ENCODE data around the gene AP5S1. TPM values are rescaled to one million over a fixed set of nuclear protein-coding genes. Genes with fewer than 3 reads are reported as not detected.
"Not testable (repeated sequence)": the region's sequence is repeated elsewhere in the genome, so short reads cannot be mapped to it uniquely, and the experiment has no call there.

Gene AP5S1
- total RNA-seq, 1 donor from 2014 or later = 16.2 TPM

DNA sequence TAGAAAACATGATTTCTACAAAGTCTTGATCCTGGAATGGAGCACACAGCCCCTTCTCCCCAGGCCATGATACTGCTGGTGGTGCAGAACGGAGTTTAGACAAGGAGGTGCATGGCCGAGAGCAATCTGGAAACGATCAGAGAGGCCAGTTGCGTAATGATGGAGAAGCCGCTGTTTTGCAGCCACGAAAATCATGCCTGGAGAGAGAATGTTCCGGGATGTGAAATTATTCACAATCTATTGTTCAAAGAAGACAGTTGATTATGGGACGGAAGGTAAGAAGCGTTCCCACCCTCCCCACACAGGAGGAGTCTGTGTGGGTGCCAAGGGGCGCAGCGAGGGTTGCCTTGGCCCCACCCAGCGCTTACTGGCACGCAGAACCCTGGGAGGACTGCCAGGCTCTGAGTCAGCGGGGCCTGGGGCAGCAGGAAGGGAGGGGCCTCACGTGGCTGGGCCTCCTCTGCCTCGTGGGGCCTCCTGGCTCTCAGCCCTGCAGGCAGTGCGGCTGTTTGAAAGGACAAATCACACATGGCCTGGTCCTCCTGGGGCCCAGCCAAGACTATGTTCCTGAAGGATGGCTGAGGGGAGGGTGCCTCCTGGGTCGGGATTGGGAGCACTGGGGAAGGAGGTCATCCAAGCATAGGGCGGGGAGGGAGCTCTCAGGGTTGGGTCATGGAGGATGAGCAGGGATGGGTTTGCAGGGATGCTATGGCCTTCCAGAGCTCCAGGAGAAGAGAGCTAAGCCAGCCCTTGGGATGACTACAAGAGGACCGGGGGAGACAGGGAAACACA lies 8.7 kb upstream of the AP5S1 start:
- peak; percentile 98 for DNase-seq (ENCODE audit: low spot score)

DNA sequence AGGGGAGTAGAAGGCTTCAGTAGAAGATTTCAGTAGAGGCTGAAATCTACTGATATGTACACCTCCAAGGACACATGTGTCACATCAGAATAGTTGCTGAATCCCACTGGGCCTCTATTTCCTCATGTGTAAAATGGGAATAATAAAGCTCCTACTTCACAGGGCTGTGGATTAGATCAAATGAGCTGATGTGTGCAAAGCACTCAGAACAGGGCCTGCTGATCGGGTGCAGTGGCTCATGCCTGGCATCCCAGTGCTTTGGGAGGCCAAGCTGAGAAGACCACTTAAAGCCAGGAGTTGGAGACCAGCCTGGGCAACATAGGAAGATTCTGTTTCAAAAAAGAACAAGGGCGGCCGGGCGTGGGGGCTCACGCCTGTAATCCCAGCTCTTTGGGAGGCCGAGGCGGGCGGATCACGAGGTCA lies 8.1 kb upstream of the AP5S1 start:
- DNase-seq (ENCODE audit: low spot score) = no peak

DNA sequence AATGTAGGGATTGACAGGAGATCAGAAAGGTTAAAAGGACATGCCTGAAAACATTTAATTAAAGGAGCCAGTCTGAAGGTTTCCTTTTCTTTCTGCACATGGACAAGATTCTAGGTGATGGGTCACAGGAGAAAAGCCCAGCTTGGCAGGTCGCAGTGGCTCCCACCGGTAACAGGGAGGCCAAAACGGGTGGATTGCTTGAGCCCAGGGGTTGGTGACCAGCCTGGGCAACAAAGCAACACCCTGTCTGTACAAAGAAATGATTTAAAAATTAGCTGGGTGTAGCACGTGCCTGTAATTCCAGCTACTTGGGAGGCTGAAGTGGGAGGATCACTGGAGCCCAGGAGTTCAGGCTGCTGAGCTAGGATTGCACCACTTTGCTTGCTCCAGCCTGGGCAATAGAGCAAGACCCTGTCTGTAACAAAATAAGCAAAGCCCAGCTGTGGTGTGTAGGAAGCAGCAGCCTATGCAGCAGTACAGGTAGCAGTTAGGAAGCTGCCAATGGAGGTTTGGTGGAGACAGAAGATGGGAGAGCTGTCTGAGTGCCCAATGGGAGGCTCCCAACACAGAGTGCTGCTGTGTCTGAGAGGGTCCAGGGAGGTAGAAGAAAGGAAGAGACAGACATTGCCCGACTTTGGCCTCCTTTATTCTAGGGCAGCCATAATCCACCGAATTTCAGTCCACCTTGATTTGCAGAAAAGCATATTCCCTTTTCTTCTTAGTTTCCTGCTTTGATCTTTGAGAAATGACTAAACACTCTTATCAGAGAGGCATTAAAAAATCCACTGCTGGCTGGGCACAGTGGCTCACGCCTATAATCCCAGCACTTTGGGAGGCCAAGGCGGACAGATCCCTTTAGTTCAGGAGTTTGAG lies 7.1 kb upstream of the AP5S1 start:
- no peak for DNase-seq (ENCODE audit: low spot score)

DNA sequence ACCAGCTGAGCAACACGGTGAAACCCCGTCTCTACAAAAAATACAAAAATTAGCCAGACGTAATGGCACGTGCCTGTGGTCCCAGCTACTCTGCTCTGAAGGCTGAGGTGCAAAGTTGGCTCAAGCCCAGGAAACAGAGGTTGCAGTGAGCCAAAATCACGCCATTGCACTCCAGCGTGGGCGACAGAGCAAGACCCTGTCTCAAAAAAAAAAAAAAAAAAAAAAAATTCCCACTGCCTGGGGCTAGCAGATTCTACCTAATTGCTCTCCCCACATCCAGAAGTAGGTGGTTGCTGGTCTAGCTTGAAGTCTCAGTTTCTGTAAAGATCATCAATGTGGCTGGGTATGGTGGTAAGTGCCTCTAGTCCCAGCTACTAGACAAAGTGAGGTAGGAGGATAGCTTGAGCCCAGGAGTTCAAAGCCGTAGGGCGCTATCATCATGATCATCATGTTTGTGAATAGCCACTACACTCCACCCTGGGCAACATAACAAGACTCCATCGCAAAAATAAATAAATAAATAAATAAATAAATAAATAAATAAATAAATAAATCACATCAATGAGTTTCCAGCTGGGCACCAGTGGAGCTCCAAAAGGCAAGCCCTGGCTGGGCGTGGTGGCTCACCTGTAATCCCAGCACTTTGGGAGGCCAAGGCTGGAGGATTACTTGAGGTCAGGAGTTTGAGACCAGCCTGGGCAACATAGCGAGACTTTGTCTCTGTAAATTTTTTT lies 6.3 kb upstream of the AP5S1 start:
- no peak for DNase-seq (ENCODE audit: low spot score)

DNA sequence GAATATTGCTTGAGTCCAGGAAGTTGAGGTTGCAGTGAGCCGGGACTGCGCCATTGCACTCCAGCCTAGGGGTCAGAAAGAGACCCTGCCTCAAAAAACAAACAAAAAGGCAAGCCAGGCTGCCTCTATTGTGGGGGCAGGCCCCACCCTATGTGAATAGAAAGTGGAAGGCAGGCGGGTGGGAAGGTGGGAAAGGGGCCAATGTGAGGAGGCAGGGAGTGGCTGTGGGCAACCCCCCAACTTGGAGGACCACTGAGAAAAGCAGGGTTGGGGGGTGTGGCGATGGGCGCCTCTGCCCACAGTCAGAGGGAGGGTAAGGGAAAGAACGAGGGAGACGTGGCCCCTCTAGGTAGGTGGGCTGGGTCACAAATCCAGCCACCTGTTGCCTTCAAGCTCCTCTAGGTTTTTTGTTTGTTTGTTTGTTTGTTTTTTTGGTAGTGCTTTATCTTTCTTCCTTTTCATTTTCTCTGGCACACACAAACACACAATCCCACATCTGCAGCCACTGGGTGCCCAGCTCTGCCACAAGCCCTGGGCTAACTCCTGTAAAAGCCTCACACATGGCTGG lies 5.3 kb upstream of the AP5S1 start:
- no peak for DNase-seq (ENCODE audit: low spot score)

DNA sequence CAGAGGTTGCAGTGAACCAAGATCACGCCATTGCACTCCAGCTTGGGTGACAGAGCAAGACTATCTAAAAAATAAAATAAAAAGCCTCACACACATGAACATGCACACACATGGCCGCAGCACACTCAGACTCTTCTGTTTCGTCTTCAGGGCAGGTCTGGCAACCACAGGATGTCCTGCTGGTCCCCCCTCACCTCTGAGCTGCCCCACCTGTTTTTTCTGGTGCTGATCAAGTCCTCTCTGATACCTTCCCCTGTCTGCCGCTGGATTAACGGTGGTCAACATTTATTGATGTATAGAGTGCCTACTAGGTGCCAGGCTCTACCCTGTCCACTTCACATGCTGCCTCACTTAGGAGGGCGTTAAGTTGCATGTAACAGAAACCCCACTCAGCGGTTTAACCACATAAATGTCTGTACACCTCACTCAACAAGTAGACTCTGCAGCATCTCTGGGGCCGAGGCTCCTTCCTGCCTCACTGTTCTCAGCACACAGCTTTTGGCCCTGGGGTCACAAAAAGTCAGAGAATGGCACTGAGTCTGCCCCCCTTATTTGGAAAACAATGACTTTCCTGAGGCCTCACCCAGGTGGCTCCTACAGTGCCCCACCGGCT lies 4.5 kb upstream of the AP5S1 start:
- no peak for DNase-seq (ENCODE audit: low spot score)

DNA sequence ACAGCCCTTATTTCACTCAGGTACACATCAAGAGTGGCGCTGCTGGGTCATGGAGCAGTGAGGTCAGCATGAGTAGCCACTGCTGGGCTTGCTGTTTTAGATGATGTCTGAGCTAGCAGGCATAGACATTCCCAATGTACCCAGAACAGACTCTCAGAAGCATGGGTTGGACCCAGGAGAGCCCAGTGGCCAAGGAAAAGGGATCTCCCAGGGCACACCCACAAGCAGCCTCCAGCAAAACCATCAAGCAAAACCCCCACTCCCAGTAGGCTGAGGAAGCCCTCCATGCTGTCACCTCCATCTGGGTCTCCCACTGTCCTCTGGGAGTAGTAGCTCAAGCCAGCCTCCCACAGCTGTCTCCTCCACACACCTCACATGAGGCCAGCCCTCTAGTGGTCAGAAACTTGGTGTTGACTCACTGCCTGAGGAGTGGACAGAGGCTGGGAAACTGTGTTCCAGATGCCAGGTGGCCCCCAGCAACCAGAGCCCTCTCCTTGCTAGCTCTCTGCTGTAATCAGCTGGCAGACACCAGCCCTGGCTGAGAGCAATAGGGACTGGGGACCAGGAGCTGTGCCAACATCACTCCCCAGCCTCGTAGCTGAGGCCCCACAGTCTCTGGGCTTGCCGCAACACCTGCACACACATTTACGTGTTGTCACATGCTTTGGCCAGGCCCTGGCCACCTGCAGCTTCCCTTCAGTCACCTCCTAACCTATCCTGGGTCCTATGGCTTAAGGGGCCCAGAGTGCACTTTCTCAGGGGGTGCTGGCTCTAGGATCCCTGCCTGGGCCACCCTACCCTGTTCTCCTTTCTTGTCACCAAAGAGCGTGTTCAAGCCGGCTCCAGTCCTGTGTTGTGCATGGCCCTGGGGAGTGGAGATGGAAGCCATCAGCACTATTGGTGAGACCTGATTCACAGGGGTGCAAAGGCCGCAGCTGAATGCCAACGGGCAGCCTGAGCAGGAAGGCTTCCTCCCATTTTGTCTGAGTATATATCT lies 1.9 kb upstream of the AP5S1 start:
- peak; percentile 77 for DNase-seq (ENCODE audit: low spot score)

DNA sequence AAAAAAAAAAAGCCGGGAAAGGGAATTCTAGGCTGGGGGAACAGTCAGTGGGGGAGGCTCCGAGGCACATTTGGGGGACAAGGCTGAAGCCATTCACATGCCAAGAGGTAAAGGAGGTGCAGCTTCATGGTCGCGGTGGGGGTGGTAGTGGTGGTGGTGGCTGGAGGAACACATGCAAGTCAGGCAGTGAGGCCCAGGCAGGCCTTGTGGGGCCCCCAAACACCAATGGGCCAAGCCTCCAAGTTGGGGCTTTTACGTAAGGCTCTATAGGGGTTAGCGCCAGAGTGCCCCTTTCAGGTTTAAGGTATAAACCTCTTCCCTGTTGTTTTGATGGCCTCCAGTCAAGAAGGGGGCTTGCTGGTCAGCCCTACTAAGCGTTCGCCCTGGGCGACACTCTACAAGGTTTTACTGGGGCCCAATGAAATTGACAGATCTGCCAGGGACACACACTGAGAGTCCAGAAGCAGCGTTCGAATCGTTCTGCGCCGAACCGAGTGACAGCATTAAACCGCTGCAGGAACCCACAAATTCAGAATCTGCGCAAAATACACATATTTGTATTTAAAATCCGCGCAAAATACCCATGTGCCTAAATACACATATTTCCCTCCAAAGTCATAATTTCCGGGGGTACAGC lies 818 bp upstream of the AP5S1 start:
- DNase-seq (ENCODE audit: low spot score) = no peak

DNA sequence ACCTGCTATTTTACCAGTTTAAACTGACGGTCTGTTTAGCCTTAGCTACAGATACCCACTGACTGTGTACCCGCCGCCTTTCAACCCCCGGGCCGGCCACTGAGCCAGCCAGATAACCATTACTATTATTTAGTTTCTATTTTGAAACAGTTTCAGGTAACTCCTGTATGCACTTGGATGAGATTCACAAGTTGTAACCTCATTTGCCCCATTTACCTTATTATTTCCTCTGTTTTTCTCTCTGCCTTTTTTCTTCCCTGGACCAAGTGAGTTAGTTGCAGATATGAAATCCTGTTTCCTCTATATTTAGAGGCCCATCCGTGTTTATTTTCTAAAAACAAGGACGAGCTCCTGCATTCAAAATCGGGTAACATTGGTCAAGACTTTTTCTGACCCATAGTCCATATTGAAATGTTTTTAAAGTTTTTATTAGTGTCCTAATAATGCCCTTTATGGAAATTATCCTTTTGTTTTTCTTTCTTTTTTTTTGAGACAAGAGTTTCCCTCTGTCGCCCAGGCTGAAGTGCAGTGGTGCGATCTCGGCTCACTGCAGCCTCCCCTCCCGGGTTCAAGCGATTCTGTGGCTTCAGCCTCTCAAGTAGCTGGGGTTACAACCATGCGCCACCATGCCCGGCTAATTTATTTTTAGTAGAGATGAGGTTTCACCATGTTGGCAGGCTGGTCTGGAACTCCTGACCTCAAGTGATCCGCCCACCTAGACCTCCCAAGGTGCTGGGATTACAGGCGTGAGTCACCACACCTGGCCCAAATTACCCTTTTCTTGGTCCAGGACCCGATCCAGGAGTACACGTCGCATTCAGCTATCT lies 767 bp downstream of the AP5S1 start:
- no peak for DNase-seq (ENCODE audit: low spot score)

DNA sequence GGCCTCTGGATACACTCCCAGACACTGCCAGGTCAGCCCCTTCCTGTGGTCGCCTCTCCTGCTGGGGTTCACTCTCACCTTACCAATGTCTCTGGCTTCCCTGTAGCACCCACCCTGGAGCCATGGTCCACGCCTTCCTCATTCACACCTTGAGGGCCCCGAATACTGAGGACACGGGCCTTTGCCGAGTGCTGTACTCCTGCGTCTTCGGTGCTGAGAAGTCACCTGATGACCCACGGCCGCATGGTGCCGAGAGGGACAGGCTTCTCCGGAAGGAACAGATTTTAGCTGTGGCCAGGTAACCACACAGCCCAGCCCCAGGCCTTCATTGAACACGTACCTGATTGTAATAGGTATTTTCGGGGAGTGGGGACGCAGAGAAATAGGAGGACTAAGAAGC lies 1.6 kb downstream of the AP5S1 start:
- no peak for DNase-seq (ENCODE audit: low spot score)

DNA sequence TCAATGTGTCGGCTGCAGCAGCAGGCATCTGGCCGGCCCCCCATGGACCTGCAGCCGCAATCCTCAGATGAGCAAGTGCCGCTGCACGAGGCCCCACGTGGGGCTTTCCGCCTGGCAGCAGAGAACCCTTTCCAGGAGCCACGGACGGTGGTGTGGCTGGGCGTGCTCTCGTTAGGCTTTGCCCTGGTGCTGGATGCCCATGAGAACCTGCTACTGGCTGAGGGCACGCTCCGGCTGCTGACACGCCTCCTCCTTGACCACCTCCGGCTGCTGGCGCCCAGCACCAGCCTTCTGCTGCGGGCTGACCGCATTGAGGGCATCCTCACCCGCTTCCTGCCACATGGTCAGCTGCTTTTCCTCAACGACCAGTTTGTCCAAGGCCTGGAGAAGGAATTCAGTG lies 3.5 kb downstream of the AP5S1 start:
- no peak for DNase-seq (ENCODE audit: low spot score)

DNA sequence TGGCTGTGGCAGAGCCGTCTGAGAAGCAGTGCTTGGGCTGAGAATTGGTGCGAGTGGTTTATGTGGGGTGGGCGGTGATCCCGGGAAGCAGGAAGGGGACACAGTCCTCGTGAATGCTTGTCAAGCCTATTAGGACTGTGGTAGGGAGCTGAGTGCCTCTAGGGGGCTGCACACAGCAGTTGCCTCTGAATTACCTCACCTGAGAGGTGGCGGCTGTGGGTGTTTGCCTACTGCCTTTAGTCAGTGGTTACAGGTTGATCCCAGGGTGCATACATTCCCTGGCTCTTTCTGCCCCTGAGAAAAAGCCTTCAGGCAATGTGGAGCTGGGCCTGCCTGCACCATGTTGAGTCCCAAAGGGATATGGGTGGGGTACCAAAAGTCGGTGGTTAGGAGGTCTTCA lies 5.2 kb downstream of the AP5S1 start:
- DNase-seq (ENCODE audit: low spot score) = no peak

DNA sequence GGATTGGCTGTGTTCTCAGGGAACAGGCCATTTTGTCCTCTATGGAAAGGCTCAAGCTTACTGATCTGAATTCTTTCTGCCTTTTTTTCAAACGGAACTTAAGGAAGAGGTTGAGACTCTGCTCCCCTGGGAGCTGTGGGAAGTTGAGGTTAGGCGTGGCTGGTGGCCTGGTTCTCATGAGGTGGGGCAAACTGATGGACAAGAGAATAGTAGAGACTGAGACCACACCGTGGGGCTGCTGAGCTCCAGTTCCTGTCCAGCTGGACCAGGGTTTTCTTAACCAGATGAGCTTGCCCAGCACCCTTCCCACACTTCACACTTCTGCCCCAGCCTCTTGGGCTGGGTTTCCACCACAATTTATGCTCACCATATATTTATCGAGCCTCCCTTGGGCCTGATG lies 6.1 kb downstream of the AP5S1 start:
- no peak for DNase-seq (ENCODE audit: low spot score)

DNA sequence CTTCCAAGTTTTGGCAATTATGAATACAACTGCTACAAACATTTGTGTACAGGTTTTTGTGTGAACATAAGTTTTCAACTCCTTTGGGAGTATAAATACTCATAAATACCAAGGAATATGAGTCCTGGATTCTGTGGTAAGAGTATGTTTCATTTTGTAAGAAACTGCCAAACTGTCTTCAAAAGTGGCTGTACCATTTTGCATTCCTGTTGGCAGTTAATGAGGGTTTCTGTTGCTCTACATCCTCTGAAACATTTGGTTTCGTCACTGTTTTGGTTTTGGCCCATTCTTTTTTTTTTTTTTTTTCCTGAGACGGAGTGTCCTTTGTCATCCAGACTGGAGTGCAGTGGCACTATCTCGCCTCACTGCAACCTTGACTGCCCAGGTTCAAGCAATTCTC lies 8.5 kb downstream of the AP5S1 start:
- no peak for DNase-seq (ENCODE audit: low spot score)

DNA sequence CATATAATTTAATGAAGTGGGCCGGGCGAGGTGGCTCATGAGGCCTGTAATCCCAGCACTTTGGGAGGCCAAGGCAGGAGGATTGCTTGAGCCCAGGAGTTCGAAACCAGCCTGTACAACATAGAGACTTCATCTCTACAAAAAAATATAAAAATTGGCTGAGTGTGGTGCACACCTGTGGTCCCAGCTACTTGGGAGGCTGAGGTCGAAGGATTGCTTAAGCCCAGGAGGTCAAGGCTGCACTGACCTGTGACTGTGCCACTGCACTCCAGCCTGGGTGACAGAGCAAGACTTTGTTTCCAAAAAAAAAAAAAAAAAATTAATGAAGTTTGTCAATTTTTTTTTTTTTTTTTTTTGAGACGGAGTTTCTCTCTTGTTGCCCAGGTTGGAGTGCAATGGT lies 9.5 kb downstream of the AP5S1 start:
- not testable (repeated sequence) for DNase-seq (ENCODE audit: low spot score)

DNA sequence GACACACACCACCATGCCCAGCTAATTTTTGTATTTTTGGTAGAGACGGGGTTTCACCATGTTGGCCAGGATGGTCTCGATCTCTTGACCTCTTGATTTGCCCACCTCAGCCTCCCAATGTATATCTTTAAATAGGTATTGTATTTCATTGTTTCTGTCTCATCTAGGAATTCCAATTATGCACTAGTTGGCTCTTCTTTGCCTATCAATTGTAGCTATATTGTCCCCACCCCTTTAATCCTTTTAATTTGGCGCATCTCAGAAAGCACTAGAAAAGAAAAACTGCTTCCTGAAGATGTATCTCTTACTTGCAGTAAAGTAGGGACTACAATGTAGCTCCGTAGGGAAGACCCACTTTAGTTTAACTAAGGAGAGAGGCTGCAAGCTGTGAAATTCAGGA lies 15.8 kb downstream of the AP5S1 start:
- no peak for DNase-seq (ENCODE audit: low spot score)

DNA sequence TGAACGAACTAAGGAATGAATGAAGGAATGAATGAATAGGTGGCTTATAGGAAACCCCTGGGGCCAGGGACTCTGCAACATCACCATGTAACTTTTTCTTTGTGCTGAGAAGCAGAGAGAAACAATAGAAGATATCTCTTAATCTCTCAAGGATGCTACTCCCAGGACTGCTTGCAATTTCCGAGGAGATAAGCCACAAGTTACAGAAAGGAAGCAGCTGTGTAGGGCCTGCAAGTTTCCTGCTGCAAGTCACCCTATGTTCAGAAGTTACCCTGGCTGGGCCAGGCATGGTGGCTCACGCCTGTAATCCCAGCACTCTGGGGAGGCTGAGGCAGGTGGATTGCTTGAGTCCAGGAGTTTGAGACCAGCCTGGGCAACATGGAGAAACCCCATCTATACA lies 19.0 kb downstream of the AP5S1 start:
- DNase-seq (ENCODE audit: low spot score) = no peak

DNA sequence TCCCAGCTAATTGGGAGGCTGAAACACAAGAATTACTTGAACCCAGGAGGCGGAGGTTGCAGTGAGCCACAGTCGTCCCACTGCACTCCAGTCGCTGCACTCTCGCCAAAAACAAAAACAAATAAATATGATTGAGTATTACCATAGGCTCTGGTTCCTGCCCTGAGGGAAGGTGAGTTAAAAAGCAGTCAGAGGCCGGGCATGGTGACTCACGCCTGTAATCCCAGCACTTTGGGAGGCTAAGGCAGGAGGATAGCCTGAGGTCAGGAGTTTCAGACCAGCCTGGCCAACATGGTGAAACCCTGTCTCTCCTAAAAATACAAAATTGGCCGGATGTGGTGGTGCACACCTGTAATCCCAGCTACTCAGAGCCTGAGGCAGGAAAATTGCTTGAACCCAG lies 19.9 kb downstream of the AP5S1 start:
- not testable (repeated sequence) for DNase-seq (ENCODE audit: low spot score)

DNA sequence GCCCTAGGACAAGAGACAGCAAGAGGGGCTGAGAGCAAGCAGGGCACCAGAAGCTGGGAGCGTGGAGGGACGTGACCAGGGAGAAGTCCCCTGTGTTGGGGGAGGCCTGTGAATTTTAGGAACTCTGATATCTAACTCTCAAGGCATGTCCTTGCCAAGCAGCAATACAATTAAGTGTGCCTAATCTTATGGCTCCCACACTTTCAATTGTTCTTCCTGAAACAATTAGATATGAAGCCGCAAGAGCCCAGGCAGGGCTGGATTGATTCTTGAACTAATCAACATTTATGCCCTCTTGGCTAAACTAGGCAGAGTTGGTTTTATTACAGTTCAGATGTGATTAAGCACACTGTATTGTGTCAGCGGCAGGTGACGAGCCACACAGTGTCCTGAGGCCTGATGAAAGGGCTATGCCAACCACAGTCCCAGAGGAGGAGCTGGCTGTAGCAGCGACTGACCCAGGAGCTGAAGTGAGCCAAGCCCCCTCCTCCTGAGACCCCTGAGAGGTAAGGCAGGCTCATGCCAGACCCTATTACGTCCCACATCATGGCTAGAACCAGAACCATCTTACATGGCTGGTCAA lies 22.1 kb downstream of the AP5S1 start:
- DNase-seq (ENCODE audit: low spot score) = no peak

All from mucosa of gallbladder (tissue), 1 donor.